HS-5 (cell line): Measurements from ENCODE around the gene OTUB1.
"Not testable (repeated sequence)": the region's sequence is repeated elsewhere in the genome, so short reads cannot be mapped to it uniquely, and the experiment has no call there.

Source experiments
- DNase-seq: peaks from one replicate; pipeline ENCODE4 v3.0.0-alpha.2; 2012; ENCODE audit warnings: low read depth

The OTUB1 gene, protein sequence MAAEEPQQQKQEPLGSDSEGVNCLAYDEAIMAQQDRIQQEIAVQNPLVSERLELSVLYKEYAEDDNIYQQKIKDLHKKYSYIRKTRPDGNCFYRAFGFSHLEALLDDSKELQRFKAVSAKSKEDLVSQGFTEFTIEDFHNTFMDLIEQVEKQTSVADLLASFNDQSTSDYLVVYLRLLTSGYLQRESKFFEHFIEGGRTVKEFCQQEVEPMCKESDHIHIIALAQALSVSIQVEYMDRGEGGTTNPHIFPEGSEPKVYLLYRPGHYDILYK

GRCh38 chr11:63986156-63986931 lies at the start of gene OTUB1:
Gene OTUB1, plus strand, starts transcription at chr11:63986438. Its CDS starts 19 bp downstream, at chr11:63986457.
- peak; percentile 60 for DNase-seq

DNA sequence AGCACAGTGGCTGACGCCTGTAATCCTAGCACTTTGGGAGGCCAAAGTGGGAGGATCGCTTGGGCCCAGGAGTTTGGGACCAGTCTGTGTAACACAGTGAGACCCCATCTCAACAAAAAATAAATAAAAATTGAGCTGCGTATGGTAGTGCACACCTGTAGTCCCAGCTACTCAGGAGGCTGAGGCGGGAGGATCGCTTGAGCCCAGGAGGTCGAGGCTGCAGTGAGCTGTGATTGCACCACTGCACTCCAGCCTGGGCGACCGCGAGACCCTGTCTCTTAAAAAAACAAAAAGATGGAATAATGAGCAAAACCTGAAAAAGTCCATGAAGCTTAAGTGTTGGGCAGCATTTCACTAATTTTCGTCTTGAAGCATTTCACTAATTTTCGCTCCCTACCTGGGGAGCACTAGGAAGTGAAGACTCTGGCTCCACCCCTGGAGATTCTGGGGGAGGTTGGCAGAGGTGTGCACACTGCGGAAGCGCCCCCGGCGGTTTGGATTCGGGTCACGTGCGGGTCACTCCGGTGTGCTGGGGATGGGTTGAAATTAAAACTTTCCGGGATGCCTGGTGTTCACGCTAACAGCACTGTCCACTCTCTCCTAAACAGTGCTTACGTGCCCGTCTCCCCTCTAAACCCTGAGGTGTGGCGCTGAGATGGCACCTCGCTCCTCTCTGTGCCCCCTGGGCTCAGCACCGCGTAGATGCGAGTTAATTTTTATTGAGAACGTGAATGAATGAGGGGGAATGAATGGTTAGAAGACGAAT lies 48.3 kb upstream of the OTUB1 start:
- DNase-seq, result no peak

GRCh38 chr11:63938479-63939396 lies 47.5 kb upstream of the OTUB1 start, which contains the start of gene NAA40:
Gene NAA40, plus strand, starts transcription at chr11:63939002. Its CDS starts 95 bp downstream, at chr11:63939097.
- DNase-seq, result peak; percentile 87

- DNase-seq, result no peak
Observed at GRCh38 chr11:63939397-63939891, 46.8 kb upstream of the OTUB1 start.

- no peak for DNase-seq
Observed at GRCh38 chr11:63940786-63941185, 45.5 kb upstream of the OTUB1 start.

GRCh38 chr11:63941901-63942300 lies 44.3 kb upstream of the OTUB1 start:
- DNase-seq, result no peak

DNA sequence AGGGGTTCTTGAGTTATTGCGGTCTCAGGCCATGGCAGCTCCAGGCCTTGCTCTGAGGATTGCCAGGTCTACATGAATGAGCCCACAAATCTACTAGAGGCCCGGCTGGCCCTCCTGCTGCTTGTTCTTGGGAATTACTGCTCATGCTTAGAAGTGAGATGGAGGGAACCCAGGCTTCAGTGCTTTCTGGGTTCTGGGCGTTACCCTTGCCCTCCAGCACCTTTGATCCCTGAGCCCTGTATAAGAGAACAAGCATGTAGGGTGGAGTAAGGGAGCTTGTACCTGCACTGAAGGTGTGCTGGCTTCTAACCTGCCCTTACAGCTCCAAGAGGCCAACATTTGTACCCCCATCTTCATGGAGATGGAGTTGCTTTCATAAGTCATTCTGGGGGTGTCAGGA lies 43.4 kb upstream of the OTUB1 start:
- DNase-seq, result no peak

DNA sequence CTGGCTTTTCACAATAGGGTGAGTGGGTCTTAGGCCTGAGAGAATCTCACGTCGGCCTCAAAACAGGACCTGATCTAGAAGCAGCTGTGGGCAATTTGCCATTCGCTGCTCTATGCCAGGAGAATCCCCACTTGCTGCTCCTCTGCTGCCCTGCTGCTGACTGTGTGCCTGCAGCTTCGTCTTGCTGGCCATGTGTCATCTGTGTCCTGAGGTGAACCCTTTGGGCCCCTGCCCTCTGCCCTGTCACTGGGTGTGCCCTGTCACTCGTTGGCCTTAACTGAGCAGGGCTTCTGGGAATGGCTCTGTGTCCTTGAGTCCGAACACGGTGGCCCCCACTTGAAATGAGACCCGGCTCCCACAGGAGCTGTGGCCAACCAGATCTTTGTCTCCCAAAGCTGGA lies 41.3 kb upstream of the OTUB1 start:
- no peak for DNase-seq

GRCh38 chr11:63945477-63946163 lies 40.6 kb upstream of the OTUB1 start:
- DNase-seq, result peak; percentile 29

GRCh38 chr11:63951779-63952536 lies 34.3 kb upstream of the OTUB1 start:
- no peak for DNase-seq

GRCh38 chr11:63952570-63952969 lies 33.7 kb upstream of the OTUB1 start:
- DNase-seq, result no peak

- DNase-seq, result no peak
Observed at GRCh38 chr11:63958008-63958407, 28.2 kb upstream of the OTUB1 start.

- no peak for DNase-seq
Observed at GRCh38 chr11:63961608-63962412, 24.4 kb upstream of the OTUB1 start.

GRCh38 chr11:63963895-63964294 lies 22.3 kb upstream of the OTUB1 start:
- DNase-seq, result not testable (repeated sequence)

- no peak for DNase-seq
Observed at GRCh38 chr11:63966444-63966843, 19.8 kb upstream of the OTUB1 start.

DNA sequence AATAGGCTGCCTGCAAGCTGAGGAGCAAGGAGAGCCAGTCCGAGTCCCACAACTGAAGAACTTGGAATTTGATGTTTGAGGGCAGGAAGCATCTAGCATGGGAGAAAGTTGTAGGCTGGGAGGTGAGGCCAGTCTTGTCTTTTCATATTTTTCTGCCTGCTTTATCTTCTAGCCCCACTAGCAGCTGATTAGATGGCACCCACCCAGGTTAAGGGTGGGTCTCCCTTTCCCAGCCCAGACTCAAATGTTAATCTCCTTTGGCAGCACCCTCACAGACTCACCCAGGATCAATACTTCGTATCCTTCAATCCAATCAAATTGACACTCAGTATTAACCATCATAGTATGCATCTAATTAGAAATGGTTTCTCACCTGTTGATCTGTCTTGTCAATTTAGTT lies 16.8 kb upstream of the OTUB1 start:
- DNase-seq, result no peak

DNA sequence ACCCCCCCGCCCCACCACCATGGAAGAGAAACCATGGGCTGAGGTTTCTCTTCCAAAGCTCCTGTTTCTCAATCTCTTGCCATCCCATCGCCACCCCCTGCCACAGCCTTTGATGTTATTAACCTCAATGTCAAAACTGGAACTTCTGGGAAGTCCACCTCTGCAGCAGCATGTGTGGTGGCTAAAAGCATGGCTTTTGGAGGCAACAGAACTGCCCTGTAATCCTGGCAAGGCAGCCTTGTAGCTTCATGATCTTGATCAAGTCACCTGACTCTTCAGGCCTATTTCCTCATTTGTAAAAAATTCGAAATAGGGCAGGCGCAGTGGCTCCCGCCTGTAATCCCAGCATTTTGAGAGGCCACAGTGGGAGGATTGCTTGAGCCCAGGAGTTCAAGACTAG lies 15.3 kb upstream of the OTUB1 start:
- no peak for DNase-seq

DNA sequence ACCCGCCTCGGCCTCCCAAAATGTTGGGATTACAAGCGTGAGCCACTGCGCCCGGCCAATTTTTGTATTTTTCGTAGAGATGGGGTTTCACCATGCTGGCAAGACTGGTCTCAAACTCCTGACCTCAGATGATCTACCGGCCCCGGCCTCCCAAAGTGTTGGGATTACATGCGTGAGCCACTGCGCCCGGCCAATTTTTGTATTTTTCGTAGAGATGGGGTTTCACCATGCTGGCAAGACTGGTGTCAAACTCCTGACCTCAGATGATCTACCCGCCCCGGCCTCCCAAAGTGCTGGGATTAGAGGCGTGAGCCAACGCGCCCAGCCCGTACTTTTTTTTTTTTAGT lies 12.4 kb upstream of the OTUB1 start:
- DNase-seq, result not testable (repeated sequence)
